NCI-H2081 (cell line): ENCODE data around the gene SCYL3.
"Not testable (repeated sequence)": the region's sequence is repeated elsewhere in the genome, so short reads cannot be mapped to it uniquely, and the experiment has no call there.

ENCODE experiments used
- DNase-seq, 2 experiments: peaks; one replicate each; lab custom pipeline; 2025; lab: John Stamatoyannopoulos, UW

Gene SCYL3

GRCh38 chr1:169816617-169817016, 77.1 kb downstream of the SCYL3 start:
- no peak for DNase-seq

- no peak for DNase-seq
Observed at GRCh38 chr1:169814265-169814664, 79.4 kb downstream of the SCYL3 start.

GRCh38 chr1:169812131-169812530, 81.6 kb downstream of the SCYL3 start:
- no peak for DNase-seq

GRCh38 chr1:169811418-169812035, 82.2 kb downstream of the SCYL3 start:
- not testable (repeated sequence) for DNase-seq

- DNase-seq: peak in 1 of 2 experiments; percentile 20
Observed at GRCh38 chr1:169809370-169810095, 84.2 kb downstream of the SCYL3 start.

GRCh38 chr1:169804941-169805340, 88.8 kb downstream of the SCYL3 start:
- DNase-seq: no peak

GRCh38 chr1:169802888-169803287, 90.8 kb downstream of the SCYL3 start:
- no peak for DNase-seq
